GM23338 (cell line): ENCODE results near the gene SLC5A4. TPM values are rescaled to one million over a fixed set of nuclear protein-coding genes. Genes with fewer than 3 reads are reported as not detected.

Experiments used
- ATAC-seq: fragments of 200-7000 bp; cut with Tn5 transposase; 3 replicates; pipeline ENCODE4 v1.9.1; 2020
- DNase-seq: peaks from one replicate; pipeline ENCODE4 v3.0.0-alpha.2; 2015; ENCODE audit warnings: low spot score
- H2AFZ ChIP-seq: fragments of 200-600 bp; sonication (generic); 2 replicates; pipeline ENCODE4 v1.8.0; 2016; ENCODE audit warnings: antibody characterized with exemption, mild to moderate bottlenecking, moderate library complexity
- H3F3A ChIP-seq: fragments of 200-600 bp; sonication (generic); replicated peaks from 2 replicates; pipeline ENCODE4 v1.8.0; 2017; ENCODE audit warnings: antibody characterized with exemption, mixed run types, low read depth
- H3K27ac ChIP-seq: fragments of 200-600 bp; sonication (generic); 2 replicates; pipeline ENCODE4 v1.6.1; 2016; ENCODE audit warnings: low read depth
- H3K27me3 ChIP-seq: fragments of 200-600 bp; sonication (generic); 2 replicates; pipeline ENCODE4 v1.8.0; 2016; ENCODE audit warnings: mild to moderate bottlenecking, mixed run types, moderate library complexity; ENCODE audit not compliant: insufficient read depth
- H3K36me3 ChIP-seq: fragments of 200-600 bp; sonication (generic); 2 replicates; pipeline ENCODE4 v1.8.0; 2016; ENCODE audit warnings: mild to moderate bottlenecking; ENCODE audit not compliant: insufficient read depth
- H3K4me1 ChIP-seq: fragments of 200-600 bp; sonication (generic); 2 replicates; pipeline ENCODE4 v1.8.0; 2016; ENCODE audit warnings: mild to moderate bottlenecking, moderate library complexity; ENCODE audit not compliant: insufficient read depth
- H3K4me2 ChIP-seq: fragments of 200-600 bp; sonication (generic); 2 replicates; pipeline ENCODE4 v1.7.1; 2017; ENCODE audit warnings: mixed run types
- H3K4me3 ChIP-seq: fragments of 200-600 bp; sonication (generic); 2 replicates; pipeline ENCODE4 v1.6.1; 2016; ENCODE audit warnings: mixed run types
- H3K79me2 ChIP-seq: fragments of 200-600 bp; sonication (generic); replicated peaks from 2 replicates; pipeline ENCODE4 v1.8.0; 2017; ENCODE audit warnings: mild to moderate bottlenecking; ENCODE audit not compliant: insufficient read depth
- H3K9me2 ChIP-seq: fragments of 200-600 bp; sonication (generic); 2 replicates; pipeline ENCODE4 v1.8.0; 2017; ENCODE audit not compliant: insufficient read depth
- H4K20me1 ChIP-seq: fragments of 200-600 bp; sonication (generic); replicated peaks from 2 replicates; pipeline ENCODE4 v1.8.0; 2017; ENCODE audit warnings: mild to moderate bottlenecking; ENCODE audit not compliant: insufficient read depth
- H3K27ac Mint-ChIP-seq: 2 replicates; pipeline ENCODE4 v1.8.0; 2020; ENCODE audit warnings: inconsistent platforms, mild to moderate bottlenecking, moderate library complexity, mixed read lengths
- H3K27me3 Mint-ChIP-seq: 3 replicates; pipeline ENCODE4 v1.8.0; 2022; ENCODE audit warnings: low read depth, mild to moderate bottlenecking, moderate library complexity, mixed read lengths, inconsistent platforms; ENCODE audit not compliant: insufficient read depth, poor library complexity
- H3K36me3 Mint-ChIP-seq: 3 replicates; pipeline ENCODE4 v1.8.0; 2021; ENCODE audit warnings: low read depth, mild to moderate bottlenecking, inconsistent platforms, moderate library complexity, mixed read lengths
- H3K4me1 Mint-ChIP-seq: 3 replicates; pipeline ENCODE4 v1.8.0; 2020; ENCODE audit warnings: mild to moderate bottlenecking, inconsistent platforms, mixed read lengths
- H3K4me3 Mint-ChIP-seq: 3 replicates; pipeline ENCODE4 v1.8.0; 2021; ENCODE audit warnings: moderate library complexity, mild to moderate bottlenecking, inconsistent platforms, mixed read lengths
- H3K9me3 Mint-ChIP-seq: 3 replicates; pipeline ENCODE4 v1.8.0; 2020; ENCODE audit warnings: moderate library complexity, mild to moderate bottlenecking, inconsistent platforms, mixed read lengths
- CREB1 ChIP-seq: fragments of 250-450 bp; sonication (Bioruptor Pico); IDR thresholded peaks from 2 replicates; pipeline ENCODE4 v1.5.0; 2020; ENCODE audit warnings: low read depth, mild to moderate bottlenecking, moderate library complexity
- EZH2phosphoT487 ChIP-seq: fragments of 200-600 bp; sonication (generic); IDR thresholded peaks from one replicate; pipeline ENCODE4 v1.8.1; 2018; ENCODE audit warnings: antibody characterized with exemption; ENCODE audit not compliant: unreplicated experiment
- JUNB ChIP-seq: IDR thresholded peaks from one replicate; pipeline ENCODE4 v1.6.1; 2016; ENCODE audit warnings: antibody characterized with exemption; ENCODE audit not compliant: unreplicated experiment
- NANOG ChIP-seq: IDR thresholded peaks from 2 replicates; pipeline ENCODE4 v1.6.1; 2016; ENCODE audit warnings: antibody characterized with exemption, borderline replicate concordance
- REST ChIP-seq: IDR thresholded peaks from one replicate; pipeline ENCODE4 v1.6.1; 2018; ENCODE audit warnings: antibody characterized with exemption; ENCODE audit not compliant: unreplicated experiment
- ZNF114 ChIP-seq: fragments of 250-450 bp; sonication (Bioruptor Pico); IDR thresholded peaks from 2 replicates; pipeline ENCODE4 v1.5.0; 2020; ENCODE audit warnings: mild to moderate bottlenecking, moderate library complexity
- polyA plus RNA-seq: library from polyadenylated mRNA; unstranded; fragments of >200 nt; fragmentation: Nextera tagmentation; extraction: Ambion mirVana; gene quantifications from 2 replicates; pipeline ENCODE4 v1.2.1, GENCODE V29; 2016
- total RNA-seq: library from RNA; depleted of rRNA; stranded (reverse); fragments of >200 nt; shearing (Covaris generic); gene quantifications from 2 replicates; pipeline ENCODE4 v1.2.3, GENCODE V29; 2014
- TF ChIP-seq, protein P1 (sequence below): IDR thresholded peaks from 2 replicates; pipeline ENCODE4 v1.6.1; 2016; ENCODE audit warnings: antibody characterized with exemption
- TF ChIP-seq, protein P2 (sequence below): fragments of 250-450 bp; sonication (Bioruptor Pico); IDR thresholded peaks from 2 replicates; pipeline ENCODE4 v1.5.0; 2020; ENCODE audit warnings: mild to moderate bottlenecking, moderate library complexity

The SLC5A4 gene
- total and polyA plus RNA-seq, 2 experiments from 2014 or later, result 0.16 TPM; not detected in 1

DNA sequence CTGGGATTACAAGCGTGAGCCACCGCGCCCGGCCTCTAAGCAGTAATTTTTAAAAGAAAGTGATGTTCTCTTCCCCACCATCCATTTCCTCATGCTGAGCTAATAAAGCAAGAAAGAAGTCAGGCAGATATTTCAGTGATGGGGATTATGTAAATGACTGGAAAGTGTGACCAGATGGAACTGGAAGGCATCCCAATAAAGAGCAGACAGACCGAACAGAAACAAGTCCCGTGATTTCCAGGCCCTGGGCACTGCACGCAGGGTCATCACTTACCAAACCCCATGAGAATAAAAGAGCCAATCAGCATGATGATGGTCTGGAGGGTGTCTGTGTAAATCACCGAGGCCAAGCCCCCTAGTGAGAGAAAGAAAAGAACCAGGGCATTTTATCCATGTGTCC is 18.2 kb downstream of the SLC5A4 start (continued):
- no peak for TF ChIP-seq REST

GRCh38 chr22:32233091-32233490 is 22.1 kb downstream of the SLC5A4 start:
- Mint-ChIP-seq H3K4me3 (no peak overlapping the region), H3K4me1 (peaks cover 6% of the 10 kb centered on the region), H3K9me3 (no peaks in the 10 kb centered on the region), H3K27ac (no peak overlapping the region), H3K36me3 (no peaks in the 10 kb centered on the region), H3K27me3 (no peaks in the 10 kb centered on the region)
- Histone ChIP-seq H3K4me1 (no peaks in the 10 kb centered on the region), H4K20me1 (no peaks in the 10 kb centered on the region), H3K36me3 (no peaks in the 10 kb centered on the region), H3K4me3 (no peak overlapping the region), H3K4me2 (no peak overlapping the region), H3K27me3 (0 out of 2 replicates have a peak, but pooled peaks cover 4% of the 10 kb centered on the region), H3K27ac (no peak overlapping the region), H3K79me2 (no peaks in the 10 kb centered on the region), H2AFZ (no peak overlapping the region), H3K9me2 (0 out of 2 replicates have a peak, but pooled peaks cover 10% of the 10 kb centered on the region), H3F3A (no peaks in the 10 kb centered on the region)
- no peak for DNase-seq
- no peak for ATAC-seq
- TF ChIP-seq REST (no peak), ZNF114 (CRISPR knock-in tag) (no peak), CREB1 (CRISPR knock-in tag) (no peak), EZH2phosphoT487 (no peak), NANOG (no peak), JUNB (no peak)
- TF ChIP-seq, protein P1, sequence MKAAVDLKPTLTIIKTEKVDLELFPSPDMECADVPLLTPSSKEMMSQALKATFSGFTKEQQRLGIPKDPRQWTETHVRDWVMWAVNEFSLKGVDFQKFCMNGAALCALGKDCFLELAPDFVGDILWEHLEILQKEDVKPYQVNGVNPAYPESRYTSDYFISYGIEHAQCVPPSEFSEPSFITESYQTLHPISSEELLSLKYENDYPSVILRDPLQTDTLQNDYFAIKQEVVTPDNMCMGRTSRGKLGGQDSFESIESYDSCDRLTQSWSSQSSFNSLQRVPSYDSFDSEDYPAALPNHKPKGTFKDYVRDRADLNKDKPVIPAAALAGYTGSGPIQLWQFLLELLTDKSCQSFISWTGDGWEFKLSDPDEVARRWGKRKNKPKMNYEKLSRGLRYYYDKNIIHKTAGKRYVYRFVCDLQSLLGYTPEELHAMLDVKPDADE, result no peak
- TF ChIP-seq, protein P2, sequence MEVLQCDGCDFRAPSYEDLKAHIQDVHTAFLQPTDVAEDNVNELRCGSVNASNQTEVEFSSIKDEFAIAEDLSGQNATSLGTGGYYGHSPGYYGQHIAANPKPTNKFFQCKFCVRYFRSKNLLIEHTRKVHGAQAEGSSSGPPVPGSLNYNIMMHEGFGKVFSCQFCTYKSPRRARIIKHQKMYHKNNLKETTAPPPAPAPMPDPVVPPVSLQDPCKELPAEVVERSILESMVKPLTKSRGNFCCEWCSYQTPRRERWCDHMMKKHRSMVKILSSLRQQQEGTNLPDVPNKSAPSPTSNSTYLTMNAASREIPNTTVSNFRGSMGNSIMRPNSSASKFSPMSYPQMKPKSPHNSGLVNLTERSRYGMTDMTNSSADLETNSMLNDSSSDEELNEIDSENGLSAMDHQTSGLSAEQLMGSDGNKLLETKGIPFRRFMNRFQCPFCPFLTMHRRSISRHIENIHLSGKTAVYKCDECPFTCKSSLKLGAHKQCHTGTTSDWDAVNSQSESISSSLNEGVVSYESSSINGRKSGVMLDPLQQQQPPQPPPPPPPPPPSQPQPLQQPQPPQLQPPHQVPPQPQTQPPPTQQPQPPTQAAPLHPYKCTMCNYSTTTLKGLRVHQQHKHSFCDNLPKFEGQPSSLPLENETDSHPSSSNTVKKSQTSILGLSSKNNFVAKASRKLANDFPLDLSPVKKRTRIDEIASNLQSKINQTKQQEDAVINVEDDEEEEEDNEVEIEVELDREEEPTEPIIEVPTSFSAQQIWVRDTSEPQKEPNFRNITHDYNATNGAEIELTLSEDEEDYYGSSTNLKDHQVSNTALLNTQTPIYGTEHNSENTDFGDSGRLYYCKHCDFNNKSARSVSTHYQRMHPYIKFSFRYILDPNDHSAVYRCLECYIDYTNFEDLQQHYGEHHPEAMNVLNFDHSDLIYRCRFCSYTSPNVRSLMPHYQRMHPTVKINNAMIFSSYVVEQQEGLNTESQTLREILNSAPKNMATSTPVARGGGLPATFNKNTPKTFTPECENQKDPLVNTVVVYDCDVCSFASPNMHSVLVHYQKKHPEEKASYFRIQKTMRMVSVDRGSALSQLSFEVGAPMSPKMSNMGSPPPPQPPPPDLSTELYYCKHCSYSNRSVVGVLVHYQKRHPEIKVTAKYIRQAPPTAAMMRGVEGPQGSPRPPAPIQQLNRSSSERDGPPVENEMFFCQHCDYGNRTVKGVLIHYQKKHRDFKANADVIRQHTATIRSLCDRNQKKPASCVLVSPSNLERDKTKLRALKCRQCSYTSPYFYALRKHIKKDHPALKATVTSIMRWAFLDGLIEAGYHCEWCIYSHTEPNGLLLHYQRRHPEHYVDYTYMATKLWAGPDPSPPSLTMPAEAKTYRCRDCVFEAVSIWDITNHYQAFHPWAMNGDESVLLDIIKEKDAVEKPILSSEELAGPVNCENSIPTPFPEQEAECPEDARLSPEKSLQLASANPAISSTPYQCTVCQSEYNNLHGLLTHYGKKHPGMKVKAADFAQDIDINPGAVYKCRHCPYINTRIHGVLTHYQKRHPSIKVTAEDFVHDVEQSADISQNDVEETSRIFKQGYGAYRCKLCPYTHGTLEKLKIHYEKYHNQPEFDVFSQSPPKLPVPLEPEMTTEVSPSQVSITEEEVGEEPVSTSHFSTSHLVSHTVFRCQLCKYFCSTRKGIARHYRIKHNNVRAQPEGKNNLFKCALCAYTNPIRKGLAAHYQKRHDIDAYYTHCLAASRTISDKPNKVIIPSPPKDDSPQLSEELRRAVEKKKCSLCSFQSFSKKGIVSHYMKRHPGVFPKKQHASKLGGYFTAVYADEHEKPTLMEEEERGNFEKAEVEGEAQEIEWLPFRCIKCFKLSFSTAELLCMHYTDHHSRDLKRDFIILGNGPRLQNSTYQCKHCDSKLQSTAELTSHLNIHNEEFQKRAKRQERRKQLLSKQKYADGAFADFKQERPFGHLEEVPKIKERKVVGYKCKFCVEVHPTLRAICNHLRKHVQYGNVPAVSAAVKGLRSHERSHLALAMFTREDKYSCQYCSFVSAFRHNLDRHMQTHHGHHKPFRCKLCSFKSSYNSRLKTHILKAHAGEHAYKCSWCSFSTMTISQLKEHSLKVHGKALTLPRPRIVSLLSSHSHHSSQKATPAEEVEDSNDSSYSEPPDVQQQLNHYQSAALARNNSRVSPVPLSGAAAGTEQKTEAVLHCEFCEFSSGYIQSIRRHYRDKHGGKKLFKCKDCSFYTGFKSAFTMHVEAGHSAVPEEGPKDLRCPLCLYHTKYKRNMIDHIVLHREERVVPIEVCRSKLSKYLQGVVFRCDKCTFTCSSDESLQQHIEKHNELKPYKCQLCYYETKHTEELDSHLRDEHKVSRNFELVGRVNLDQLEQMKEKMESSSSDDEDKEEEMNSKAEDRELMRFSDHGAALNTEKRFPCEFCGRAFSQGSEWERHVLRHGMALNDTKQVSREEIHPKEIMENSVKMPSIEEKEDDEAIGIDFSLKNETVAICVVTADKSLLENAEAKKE (CRISPR knock-in tag), result no peak
